ENCODE measurements around the gene IGF2BP1.

Gene IGF2BP1

DNA sequence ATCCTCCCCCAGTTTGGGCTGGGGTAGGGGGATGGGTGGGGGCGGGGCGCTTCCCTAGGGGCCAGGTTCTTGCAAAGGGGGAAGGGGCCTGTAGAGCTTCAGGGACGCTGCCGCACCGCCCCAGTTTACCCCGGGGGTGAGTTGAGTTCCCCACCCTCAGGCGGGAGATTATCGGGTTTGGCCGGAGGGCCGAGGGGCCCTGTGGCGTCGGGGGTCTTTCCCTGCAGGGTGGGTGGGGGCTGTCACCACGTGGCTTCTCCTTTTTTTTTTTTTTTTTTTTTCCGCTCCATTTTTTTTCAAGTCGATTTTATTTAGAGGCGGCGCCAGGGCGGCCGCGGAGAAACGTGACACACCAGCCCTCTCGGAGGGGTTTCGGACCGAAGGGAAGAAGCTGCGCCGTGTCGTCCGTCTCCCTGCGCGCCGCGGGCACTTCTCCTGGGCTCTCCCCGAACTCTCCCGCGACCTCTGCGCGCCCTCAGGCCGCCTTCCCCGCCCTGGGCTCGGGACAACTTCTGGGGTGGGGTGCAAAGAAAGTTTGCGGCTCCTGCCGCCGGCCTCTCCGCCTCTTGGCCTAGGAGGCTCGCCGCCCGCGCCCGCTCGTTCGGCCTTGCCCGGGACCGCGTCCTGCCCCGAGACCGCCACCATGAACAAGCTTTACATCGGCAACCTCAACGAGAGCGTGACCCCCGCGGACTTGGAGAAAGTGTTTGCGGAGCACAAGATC, at the start of gene IGF2BP1:
IGF2BP1 (plus strand) TSS at position 283 of the 724 bp plus-strand sequence; CDS start at position 644, 361 bp downstream.
- no peak for FAIRE-seq

DNA sequence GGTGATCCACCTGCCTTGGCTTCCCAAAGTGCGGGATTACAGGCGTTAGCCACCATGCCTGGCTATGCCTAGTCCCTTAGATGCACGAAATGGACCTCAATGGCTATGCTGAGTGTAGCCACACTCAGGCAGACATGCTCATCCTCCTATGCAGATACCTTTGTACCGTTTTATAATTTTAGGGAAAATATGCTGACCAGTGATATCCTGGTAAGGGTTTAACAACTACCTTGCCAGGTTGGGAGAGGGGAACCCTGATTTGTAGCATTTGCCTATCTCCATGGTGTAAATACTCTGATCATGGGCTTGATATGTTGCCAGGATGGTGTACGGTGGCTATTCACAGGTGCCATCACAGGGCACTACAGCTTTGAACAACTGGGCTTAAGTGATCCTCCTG, 45.6 kb upstream of the IGF2BP1 start:
- no peak for FAIRE-seq

DNA sequence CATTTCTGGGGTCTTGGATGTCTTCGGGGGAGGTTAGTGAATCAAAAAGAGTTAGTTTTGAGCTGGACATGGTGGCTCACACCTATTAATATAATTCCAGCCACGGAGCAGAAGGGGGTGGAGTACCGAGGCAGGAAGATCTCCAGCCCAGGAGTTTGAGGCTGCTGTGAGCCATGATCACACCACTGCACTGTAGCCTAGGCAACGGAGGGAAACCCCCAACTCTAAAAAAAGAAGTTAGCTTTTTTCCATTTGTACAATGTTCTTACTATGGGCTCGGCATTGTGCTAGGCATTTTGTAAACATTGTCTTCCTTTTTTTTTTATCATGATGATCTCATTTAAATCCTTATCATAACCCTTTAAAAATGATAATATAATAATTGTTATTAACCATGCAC, 44.3 kb upstream of the IGF2BP1 start:
- FAIRE-seq, result no peak

DNA sequence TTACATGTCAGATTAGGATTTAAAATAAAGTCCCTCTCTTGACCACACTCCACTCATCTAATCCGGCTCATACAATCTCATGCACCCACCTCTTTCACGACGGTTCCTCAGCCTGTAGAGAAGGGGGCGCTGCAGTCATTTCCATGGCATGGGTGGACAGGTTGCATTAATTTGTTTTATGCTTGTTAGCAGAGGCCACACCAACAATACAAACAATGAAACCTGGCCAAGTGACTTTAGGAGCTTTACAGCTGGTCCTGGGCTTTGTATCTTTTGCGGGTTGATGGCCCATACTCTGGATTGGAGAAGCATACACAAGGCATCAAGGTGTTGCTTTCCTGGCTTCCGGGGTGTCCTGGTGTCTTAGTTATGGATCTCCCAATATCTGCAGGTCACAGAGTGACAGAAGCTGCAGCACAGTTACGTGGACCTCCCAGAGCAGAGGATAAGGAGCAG, 42.9 kb upstream of the IGF2BP1 start:
- no peak for FAIRE-seq

DNA sequence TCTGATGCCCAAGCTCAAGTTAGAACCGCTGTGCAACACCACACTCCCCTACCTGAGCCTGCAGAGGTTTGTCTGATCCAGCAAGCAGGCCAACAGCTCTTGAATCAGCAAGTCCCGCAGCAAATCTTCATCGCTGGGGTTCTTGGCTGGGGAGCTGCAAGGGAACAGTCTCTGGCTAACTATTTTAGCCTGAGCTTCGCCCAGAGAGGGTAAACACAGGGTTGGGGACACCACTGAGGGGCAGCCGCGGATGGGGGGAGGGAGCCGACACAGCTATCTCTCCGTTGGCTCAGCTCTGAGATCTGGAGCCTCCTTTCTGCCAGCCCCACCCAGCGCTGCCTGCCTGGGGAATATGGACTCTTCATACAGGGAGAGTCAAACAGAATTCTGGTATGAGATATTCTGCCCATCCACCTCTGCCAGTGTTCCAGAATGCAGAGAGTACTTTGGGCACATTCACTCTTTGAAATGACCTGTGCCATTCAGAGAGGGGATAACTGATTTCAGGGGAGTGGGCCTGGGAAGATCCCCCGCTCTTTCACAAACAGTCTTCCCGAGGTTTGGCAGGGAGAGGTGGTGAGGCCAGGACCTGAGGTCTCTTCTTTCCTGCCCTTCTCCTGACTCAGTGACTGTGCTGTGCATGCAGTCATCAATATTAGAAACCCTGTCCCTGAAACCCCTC, 36.2 kb upstream of the IGF2BP1 start:
- no peak for FAIRE-seq

DNA sequence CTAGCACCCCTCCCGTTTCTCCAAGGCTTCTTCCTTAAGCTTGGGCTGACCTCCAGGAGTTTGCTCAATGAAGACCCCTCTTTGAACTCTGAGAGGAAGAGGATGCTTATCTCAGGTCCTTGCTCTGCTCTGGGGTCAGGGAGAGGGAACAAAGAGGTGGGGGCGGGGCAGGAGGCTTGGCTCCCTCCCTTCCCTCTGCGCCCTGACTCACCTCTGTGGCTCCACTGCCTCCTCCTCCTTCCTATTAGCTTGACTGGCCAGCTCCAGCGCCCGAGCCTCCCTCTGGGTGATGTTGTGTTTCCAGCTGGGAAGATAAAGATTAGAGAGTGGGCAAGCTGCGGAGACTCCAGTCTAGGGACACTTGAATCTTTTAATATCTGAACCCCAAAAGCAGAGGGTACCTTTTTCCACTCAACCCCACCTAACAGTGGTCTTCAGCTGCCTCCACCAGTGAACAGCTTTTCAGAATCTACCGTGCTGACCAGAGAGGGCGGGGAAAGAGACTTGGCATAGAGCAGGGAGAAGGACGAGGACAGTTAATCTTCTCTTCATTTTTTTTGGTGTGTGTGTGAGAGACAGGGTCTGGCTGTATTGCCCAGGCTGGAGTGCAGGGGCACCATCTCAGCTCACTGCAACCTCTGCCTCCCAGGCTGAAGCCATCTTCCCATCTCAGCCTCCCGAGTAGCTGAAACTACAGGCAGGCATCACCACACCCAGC, 35.5 kb upstream of the IGF2BP1 start:
- no peak for FAIRE-seq

DNA sequence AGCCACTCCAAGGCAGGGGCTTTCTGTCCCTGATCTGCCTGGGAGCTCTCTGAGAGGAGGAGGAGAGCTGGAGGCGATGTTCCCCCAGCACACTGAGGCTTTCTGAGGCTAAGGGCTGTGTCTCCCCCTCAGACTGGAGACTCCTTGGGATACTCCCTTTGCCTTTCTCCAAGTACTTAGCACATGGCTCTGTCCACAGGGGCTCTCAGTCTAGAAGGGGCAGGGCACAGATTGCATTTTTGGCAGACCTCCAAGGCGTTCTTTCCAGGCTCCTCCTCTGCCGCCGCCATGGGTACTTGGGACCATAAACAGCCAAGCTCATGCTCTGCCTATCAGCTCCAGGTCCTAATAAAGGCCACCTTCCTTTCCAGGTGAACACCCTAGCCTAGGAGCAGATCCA, 27.0 kb upstream of the IGF2BP1 start:
- FAIRE-seq, result no peak

DNA sequence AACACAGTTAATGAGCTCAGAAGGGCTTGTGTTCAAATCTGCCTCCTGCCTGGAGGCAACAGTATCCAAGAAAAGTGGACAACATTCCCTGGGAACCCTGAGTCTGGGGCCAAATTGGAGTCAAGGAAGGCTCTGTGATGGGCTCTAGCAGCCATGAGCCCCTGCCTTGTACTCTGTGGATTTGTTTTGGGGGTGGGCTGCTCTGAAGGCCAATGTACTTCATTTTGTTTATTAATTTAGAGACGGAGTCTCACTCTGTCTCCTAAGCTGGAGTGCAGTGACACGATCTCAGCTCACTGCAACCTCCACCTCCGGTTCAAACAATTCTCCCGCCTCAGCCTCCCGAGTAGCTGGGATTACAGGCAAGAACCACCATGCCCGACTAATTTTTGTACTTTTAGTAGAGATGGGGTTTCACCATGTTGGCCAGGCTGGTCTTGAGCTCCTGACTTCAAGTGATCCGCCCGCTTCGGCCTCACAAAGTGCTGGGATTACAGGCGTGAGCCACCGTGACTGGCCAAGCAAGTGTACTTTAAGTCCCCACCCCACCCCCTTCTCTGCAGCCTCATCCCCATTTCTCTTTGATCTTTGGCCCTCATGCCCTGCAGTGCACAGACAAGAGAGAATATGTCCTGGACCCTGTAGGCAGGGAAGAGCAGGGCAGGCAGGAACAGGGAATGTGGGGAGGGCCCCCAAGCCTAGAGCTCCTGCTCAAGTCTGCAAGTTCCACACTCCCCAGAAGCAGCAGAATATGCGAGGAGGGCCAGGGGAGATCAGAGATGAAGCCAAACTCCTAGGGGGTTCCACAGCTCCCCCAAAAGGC, 26.1 kb upstream of the IGF2BP1 start:
- FAIRE-seq, result no peak

DNA sequence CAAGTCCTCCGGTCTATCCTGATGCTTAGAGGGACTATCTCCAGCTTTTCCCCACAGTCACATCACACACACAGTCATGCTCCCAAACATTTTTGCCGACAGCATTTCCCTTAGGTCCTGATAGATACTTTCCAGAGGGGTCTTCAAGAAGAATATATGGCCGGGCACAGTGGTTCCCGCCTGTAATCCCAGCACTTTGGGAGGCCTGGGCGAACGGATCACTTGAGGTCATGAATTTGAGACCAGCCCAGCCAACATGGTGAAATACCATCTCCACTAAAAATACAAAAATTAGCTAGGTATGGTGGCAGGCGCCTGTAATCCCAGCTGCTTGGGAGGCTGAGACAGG, 24.5 kb upstream of the IGF2BP1 start:
- no peak for FAIRE-seq

DNA sequence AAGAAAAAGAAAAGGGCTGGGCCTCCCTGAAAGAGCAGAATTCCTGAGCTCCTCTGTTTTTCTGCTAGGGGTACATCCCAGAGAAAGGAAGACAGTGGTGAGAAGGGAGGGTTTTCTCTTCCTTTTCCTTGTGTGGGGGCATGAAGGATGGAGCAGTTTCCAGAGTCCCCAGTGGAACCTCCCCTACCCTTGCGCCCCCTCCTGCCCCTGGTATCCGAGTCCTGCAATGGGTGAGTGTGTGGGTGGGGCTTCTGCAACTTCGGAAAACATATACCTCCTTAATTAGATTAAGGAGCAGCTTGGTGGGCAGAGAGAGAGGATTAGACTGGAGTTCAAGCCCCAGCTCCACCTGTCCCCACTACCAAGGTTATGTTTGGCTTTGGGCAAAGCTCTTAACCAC, 23.4 kb upstream of the IGF2BP1 start:
- FAIRE-seq, result no peak

DNA sequence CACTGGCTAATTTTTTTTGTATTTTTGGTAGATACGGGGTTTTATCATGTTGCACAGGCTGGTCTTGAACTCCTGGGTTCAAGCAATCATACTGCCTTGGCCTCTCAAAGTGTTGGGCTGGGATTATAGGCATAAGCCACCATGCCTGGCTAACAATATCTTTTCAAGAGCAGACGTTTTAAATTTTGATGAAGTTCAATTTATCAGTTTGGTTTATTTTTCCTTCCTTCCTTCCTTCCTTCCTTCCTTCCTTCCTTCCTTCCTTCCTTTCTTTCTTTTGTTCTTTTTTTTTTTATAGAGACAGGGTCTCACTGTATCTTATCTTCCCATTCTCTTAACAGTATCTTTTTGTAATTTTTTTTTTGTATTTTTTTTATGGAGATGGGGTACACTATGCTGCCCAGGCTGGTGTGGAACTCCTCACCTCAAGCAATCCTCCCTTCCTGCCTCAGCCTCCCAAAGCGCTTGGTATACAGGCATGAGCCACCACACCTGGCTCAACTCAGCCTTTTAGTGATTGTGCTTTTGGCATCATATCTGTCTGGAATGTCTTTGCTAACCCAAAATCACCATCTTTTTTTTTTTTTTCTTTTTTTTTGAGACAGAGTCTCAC, 15.2 kb upstream of the IGF2BP1 start:
- no peak for FAIRE-seq

DNA sequence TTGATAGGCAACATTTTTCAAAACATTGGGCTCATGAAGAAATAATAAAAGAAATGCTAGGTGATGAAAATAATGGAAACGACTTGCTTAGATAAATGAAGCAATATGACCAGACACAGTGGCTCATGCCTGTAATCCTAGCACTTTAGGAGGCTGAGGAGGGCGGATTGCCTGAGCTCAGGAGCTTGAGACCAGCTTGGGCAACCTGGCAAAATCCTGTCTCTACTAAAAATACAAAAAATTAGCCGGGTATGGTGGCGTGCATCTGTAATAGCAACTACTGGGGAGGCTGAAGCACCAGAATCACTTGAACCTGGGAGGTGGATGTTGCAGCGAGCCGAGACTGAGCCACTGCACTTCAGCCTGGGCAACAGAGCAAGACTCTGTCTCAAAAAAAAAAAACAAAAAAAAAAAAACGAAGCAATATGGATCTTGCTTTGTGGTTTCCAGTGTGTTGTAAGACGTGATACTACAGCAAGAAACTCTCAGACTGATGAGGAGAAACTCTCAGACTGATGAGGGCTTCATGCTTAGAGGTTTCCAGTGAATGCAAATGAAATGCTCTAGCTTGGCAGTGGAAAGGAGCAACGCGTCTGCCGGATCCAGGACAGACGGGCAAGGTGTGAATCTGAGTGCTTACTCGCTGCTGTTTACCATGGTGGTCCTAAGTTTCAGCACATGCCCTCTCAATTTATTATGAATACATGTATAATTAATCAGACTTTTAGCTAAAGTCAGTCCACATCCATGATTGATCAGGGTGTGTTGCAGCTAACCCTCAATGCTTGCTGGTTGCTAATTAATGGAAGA, 11.5 kb upstream of the IGF2BP1 start:
- FAIRE-seq, result no peak

DNA sequence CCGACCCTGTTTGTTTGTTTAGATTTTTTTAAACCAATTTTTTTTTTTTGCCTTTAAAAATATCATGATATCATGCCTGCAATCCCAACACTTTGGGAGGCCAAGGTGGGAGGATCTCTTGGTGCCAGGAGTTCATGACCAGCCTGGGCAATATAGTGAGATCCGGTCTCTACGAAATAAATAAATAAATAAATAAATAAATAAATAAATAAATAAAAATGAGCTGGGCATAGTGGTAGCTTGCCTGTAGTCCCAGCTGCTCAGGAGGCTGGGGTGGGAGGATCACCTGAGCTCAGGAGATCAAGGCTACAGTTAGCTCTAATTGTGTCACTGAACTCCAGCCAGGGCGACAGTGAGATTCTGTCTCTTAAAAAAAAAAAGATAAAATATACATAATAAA, 8.1 kb upstream of the IGF2BP1 start:
- no peak for FAIRE-seq

DNA sequence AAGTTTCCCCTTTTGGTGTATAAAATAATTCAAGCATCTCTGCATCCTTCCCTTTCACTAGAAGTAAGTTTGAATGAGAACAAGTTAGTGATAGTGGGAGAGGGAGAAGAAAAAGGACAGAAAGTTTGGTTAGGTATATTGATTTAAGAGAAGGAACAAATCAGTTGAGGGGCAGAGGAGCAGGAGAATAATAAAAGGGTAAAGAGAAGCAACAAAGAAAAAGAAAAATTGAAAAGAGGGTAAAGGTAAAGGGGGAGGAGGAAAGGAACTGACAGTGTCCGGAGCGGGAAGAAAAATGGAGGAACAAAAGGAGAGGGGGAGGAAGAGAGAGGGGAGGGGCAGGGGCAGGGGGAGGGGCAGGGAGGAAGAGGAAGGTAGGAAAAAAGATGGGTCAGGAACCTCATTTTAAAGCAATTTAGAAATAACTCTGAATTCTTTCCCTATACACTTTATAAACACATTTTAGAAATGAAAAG, 6.3 kb upstream of the IGF2BP1 start:
- FAIRE-seq, result no peak

DNA sequence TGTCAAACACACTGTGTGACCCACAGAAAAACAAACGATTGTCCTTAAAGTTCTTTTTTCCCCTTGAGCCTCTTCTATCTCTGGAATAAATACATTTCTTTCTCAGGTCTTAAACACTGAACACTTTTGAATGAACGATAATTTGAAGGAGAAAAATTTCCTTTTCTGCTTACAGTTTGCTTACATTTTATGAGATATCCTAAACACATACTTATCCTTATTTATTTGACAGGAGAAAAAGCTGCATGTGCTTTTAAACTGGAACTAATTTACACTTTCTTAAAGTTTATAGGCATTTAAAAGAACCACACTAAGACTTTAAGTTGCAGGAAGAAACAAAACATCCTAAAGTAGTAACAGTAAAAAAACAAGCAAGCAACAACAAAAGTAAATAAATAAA, 4.7 kb upstream of the IGF2BP1 start:
- no peak for FAIRE-seq

DNA sequence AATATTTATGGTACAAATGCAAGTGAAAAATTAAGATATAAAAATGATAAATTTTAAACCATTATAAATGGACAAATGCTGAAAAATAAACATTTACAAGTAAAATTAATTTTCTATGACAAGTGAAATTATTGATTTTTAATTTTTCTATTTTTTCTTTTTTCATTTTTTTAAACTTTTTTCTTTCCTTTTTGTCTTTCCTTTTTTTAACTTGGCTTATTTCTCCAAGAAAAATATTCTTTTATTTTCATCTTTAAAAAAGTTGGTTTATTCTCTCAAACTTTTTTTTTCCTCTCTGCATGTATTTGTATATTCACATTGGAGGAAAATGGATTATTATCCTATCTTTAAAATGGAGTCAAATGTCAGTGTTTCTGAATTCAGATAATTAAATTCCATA, 3.9 kb upstream of the IGF2BP1 start:
- FAIRE-seq, result peak; percentile 78

DNA sequence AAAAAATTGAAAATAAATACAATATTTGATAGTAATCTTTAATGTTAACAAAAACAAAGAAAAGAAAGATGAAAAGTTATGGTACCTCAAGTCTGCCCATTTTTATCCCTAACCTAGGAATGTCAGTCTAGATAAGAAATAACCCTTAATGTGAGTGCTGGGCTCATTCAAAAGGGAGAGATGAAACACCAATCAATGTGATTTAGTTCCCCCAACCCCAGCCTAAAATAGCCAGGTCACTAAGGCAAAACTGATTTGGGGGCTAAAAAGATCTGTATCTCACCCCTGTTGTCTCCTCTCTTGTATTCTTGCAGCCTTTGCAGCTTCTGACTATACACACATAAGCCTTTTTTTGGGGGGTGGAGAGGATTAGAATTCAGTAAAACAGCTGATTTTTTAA, 3.2 kb upstream of the IGF2BP1 start:
- FAIRE-seq, result no peak

DNA sequence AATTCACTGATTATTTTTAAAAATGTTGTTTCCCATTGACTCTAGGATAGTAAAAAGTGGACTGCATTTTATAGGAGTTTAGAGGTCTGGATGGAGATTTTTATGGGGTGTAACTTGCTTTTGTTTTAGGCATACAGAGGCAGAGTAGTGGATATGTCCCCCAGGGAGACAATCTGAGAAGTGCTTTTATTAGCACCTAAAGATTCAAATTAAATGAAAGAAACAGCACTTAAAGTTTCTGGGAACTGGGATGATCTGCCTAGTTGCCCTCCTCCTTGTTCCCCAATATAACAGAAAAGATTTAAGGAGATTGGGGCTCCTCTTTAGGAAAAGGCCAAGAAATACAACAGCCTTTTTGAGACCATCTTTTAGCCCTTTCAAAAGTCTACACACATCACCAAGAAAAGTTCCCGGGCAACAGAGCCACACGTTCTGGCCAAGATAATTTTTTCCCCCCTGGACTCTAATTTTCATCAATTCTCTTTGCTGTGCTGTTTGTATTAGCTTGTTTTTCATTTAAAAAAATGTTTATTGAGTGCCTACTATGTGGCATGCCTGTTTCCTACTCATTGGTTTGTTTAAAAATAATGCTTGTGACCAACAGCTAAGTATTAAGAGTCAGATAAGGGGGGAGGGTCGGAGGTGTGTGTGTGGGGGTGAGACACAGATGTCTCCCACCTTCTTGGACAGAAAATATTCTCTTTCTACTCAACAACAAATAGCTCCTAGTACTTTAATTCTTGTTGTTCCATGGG, 2.5 kb upstream of the IGF2BP1 start:
- no peak for FAIRE-seq

DNA sequence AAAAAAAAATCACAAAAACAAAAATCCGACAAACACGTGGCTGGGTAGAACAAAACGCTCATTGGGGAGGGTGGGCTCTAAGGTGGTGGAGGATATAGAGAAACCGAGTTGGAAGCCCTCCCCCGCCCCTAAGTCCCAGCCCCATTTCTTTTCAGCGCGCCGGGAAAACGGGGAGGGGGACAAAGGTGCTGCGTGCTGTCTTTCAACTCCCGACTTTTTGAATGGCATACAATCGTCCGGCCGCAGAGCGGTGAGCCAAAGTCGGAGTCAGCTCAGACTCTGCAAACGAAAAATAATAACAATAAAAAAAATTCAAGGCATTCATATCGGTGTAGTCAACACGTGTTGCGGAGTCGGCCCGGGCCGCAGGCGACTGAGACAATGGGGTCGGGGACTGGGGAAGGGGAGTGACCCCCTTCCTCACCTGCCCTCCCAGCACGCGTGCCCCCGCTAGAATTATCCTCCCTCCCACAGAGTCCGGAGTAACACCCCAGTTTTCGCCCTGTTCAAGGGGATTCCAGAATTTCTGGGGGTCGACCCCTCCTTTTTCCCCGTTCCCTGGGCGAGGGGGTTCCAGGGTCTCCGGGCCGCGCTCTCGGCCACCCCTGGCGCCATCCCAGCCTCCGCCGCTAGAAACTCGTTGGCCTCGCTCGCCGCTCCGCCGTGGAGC, 1.7 kb upstream of the IGF2BP1 start:
- no peak for FAIRE-seq

Measured in colon (tissue), 2 donors.